ENCODE results near the gene CALCOCO1.

GRCh38 chr12:53766881-53767280 lies 39.6 kb upstream of the CALCOCO1 start:
- TF ChIP-seq CTCF (IDR thresholded peaks at IDR 0.05; ENCODE audit: low read depth, low read length, poor library complexity, severe bottlenecking) (no peak), EZH2phosphoT487 (IDR thresholded peaks at IDR 0.05; ENCODE audit: borderline replicate concordance, low read length) (no peak)
